Right lobe of liver (tissue), 6 donors: ENCODE data around the gene GPR135. TPM values are rescaled to one million over a fixed set of nuclear protein-coding genes. Genes with fewer than 3 reads are reported as not detected.
"Not testable (repeated sequence)": the region's sequence is repeated elsewhere in the genome, so short reads cannot be mapped to it uniquely, and the experiment has no call there.

Source experiments
- ATAC-seq, 4 donors: fragments of 200-7000 bp; cut with Tn5 transposase; one replicate each; pipeline ENCODE4 v1.9.1; 2020; ENCODE audit warnings: mild to moderate bottlenecking in 4 of 4, moderate library complexity in 4 of 4
- DNase-seq, 3 donors: peaks; one replicate each; pipeline ENCODE4 v3.0.0-alpha.2; 2020
- H3K27ac ChIP-seq, 3 donors: fragments of 200-600 bp; one replicate each; pipeline ENCODE4 v1.8.0; 2022
- H3K27me3 ChIP-seq, 2 donors: fragments of 200-600 bp; one replicate each; pipeline ENCODE4 v1.8.0; 2022
- H3K36me3 ChIP-seq, 4 donors: fragments of 200-600 bp; sonication (generic) in 1 of 4; one replicate each; pipeline versions ENCODE4 v1.5.1 to v1.8.0; 2017 to 2022; ENCODE audit warnings: control low read depth in 1 of 4
- H3K4me1 ChIP-seq, 4 donors: fragments of 200-600 bp; sonication (generic) in 1 of 4; one replicate each; pipeline versions ENCODE4 v1.5.1 to v1.8.0; 2017 to 2022; ENCODE audit warnings: control low read depth in 1 of 4
- H3K4me3 ChIP-seq, 3 donors: fragments of 200-600 bp; one replicate each; pipeline ENCODE4 v1.8.0; 2022
- H3K9me3 ChIP-seq, 4 donors: fragments of 200-600 bp; sonication (generic) in 1 of 4; one replicate each; pipeline versions ENCODE4 v1.5.1 to v1.8.0; 2017 to 2022; ENCODE audit warnings: control low read depth in 1 of 4
- CTCF ChIP-seq, 4 donors: fragments of 200-600 bp in 3 of 4; fragments of 450-650 bp in 1 of 4; IDR thresholded peaks; one replicate each; pipeline versions ENCODE4 v1.5.1 to v1.8.0; 2016 to 2022; ENCODE audit warnings: antibody characterized with exemption in 4 of 4, mild to moderate bottlenecking in 2 of 4
- POLR2A ChIP-seq: fragments of 450-650 bp; IDR thresholded peaks from one replicate; pipeline ENCODE4 v1.6.1; 2017; ENCODE audit warnings: antibody characterized with exemption, mild to moderate bottlenecking
- WGBS: methylation state at CpG from one replicate; pipeline ENCODE4 v1.1.6; 2018; ENCODE audit warnings: low coverage, low lambda C conversion rate; ENCODE audit not compliant: insufficient coverage; ENCODE audit errors: missing lambda C conversion rate; 5-methylcytosine and 5-hydroxymethylcytosine counted together
- intact Hi-C, 2 donors: fragments of 100-400 bp; cut with DNase I; formaldehyde crosslinking; loops; one replicate each; pipeline versions ENCODE4 v1.11.2 to v1.14.1; 2022
- total RNA-seq, 6 experiments: library from RNA; depleted of rRNA in 2 of 6; stranded (reverse); fragments of >200 nt in 2 of 6; fragmentation: NEBNext Ultra II Directional in 3 of 6; extraction: Animal tissue kit (Norgen Biotek cat#: 25700) in 3 of 6; gene quantifications; one replicate each; pipeline versions ENCODE4 v1.1.0 to v1.2.4, GENCODE V29; 2016 to 2023
- donor health status: DM: no; HTN: yes; CAD: no.
- donor health status: DM: no; HTN: no; CAD: no.
- donor health status: DM: no; HTN: no; CAD: no.
- donor health status: DM: no; HTN: yes; CAD: no.
- donor health status: DM: no; HTN: yes; CAD: no.

The GPR135 gene
- total RNA-seq, 6 experiments from 2014 or later = 0.62 to 3.6 (median 1.6) TPM

DNA sequence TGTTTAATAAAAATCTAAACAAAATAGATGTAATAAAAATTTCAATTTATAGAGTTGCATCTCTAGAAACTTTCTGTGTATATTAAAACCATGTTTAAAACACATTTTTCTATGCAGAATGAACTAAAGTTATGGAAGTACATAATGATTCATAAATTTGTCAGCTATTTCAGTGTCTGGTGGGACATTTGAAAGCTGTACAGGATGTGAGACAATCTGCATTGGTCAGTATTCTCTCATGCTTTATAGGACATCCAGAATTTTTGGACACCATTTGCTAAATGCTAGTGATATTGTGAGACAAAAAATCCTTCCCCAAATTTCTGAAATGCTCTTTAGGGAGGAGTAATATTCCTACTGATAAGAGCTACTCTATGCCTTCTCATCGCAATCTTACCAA is 13.3 kb downstream of the GPR135 start:
- no peak for TF ChIP-seq POLR2A
- TF ChIP-seq CTCF (IDR thresholded peaks at IDR 0.05) = no peak
- H3K27ac ChIP-seq = no peak overlapping the region
- no peak for DNase-seq
- H3K4me1 ChIP-seq = no peaks in the 10 kb centered on the region
- 93% methylated on average over 1 of the region's 1 CpG for WGBS
- H3K27me3 ChIP-seq = no peaks in the 10 kb centered on the region
- no peaks in the 10 kb centered on the region for H3K9me3 ChIP-seq
- H3K36me3 ChIP-seq = no peaks in the 10 kb centered on the region
- ATAC-seq = no peak
- intact Hi-C loops = no loop called here
- H3K4me3 ChIP-seq = no peak overlapping the region

DNA sequence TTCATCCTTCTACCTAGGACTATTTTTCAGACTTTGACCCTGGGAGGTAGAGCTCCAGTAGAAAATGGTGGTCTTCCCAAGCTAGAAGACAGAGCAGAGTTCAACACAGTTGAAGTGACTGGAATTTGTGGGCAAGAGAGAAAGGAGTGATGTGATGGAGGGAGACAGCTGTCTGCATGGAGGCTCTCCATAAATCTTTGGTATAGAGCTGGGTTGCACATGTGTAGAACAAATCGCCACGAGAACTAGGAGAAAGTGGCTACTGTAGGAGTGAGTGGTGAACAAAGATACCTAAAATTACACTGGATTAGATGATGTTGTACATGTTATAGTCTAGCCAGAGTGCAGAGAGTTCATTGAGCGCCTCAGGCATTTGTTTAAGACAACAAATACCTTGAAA is 14.5 kb downstream of the GPR135 start:
- DNase-seq (no peak), ATAC-seq (no peak)
- 100% methylated on average over 3 of the region's 3 CpGs for WGBS
- Histone ChIP-seq H3K36me3 (no peaks in the 10 kb centered on the region), H3K27me3 (no peaks in the 10 kb centered on the region), H3K4me3 (no peak overlapping the region), H3K4me1 (no peaks in the 10 kb centered on the region), H3K9me3 (no peaks in the 10 kb centered on the region), H3K27ac (no peak overlapping the region)
- TF ChIP-seq CTCF (IDR thresholded peaks at IDR 0.05) (no peak), POLR2A (no peak)
- intact Hi-C loops = no loop called here

GRCh38 chr14:59448673-59449072 is 16.5 kb downstream of the GPR135 start:
- ATAC-seq, H3K27ac ChIP-seq, H3K36me3 ChIP-seq, H3K4me3 ChIP-seq, H3K27me3 ChIP-seq, H3K9me3 ChIP-seq, DNase-seq: not testable (repeated sequence)
- H3K4me1 ChIP-seq = peaks cover 0 to 14% (median 0%) of the 10 kb centered on the region in 4 donors
- WGBS = 93% methylated on average over 2 of the region's 2 CpGs
- intact Hi-C loops = loop anchor here in 1 of 2 donors (5.0 kb wide), 1 partner anchor 321 kb away; no protein-coding TSS in a partner anchor

DNA sequence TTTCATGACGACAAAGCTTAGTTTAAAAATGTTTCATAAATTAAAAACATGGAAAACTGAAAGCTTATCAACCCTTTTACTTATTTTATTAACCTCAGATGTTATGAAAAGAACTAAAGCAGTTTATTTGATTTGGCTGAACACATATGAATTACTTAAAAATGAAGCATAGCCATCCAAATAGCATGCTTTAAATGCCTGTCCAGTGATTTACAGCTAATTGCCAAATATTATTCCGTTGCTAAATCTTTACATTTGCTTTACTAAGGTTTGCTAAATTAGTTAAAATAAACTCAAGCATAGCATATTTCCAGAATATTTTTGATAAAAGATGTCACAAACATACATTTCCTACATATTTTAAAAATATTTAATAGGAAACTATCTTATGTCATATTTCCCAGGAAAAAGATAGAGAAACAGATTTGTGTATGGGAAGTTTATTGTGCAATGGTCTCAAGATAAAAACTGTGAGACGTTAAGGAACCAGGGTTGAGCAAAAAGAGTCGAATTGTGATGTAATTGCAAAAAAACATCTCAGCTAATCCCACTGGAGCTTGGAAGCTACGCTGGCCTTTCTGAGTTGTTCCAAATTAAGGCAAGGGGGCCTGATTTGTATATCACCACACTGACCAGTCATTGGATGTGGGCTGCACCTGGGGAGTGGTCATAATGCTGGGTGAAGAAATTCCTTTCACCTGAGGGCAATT is 25.8 kb downstream of the GPR135 start:
- intact Hi-C loops = no loop called here
- no peak overlapping the region for H3K27ac ChIP-seq
- DNase-seq (no peak), ATAC-seq (no peak)
- no peaks in the 10 kb centered on the region for H3K9me3 ChIP-seq
- H3K4me3 ChIP-seq = no peak overlapping the region
- no peaks in the 10 kb centered on the region for H3K27me3 ChIP-seq
- no peak for TF ChIP-seq CTCF (IDR thresholded peaks at IDR 0.05)
- TF ChIP-seq POLR2A = no peak
- H3K4me1 ChIP-seq = peaks cover 0 to 15% (median 0%) of the 10 kb centered on the region in 4 donors
- no peaks in the 10 kb centered on the region for H3K36me3 ChIP-seq
- 63% methylated on average over 5 of the region's 5 CpGs for WGBS

DNA sequence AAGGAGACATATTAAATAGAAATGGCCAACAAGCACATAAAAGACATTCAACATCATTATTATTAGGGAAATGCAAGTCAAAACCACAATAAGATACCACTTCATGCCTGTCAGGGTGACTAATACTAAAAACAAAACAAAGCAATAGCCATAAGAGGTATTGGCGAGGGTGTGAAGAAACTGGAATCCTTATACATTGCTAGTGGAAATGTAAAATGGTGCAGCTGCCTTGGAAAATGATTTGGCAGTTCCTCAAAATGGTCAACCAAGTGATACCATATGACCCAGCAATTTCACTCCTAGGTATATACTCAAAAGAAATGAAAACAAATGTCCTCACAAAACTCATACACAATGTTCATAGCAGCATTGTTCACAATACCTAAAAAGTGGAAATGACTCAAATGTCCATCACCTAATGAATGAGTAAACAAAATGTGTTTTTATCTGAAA is 27.0 kb downstream of the GPR135 start:
- ATAC-seq = no peak
- no peak overlapping the region for H3K27ac ChIP-seq
- H3K9me3 ChIP-seq = no peaks in the 10 kb centered on the region
- no peak for DNase-seq
- no peaks in the 10 kb centered on the region for H3K27me3 ChIP-seq
- intact Hi-C loops = no loop called here
- no peaks in the 10 kb centered on the region for H3K36me3 ChIP-seq
- 89% methylated on average over 1 of the region's 1 CpG for WGBS
- H3K4me1 ChIP-seq = peaks cover 0 to 7% (median 0%) of the 10 kb centered on the region in 4 donors
- no peak overlapping the region for H3K4me3 ChIP-seq
- TF ChIP-seq CTCF (IDR thresholded peaks at IDR 0.05) (no peak), POLR2A (no peak)
